K562 (cell line): ENCODE measurements around the gene SVBP. TPM values are rescaled to one million over a fixed set of nuclear protein-coding genes. Genes with fewer than 3 reads are reported as not detected.

ENCODE experiments used
- FOXA3 ChIP-seq, 2 experiments: fragments of 450-650 bp in 1 of 2; sonication (generic) in 1 of 2; formaldehyde crosslinking; IDR thresholded peaks in 1 of 2; conservative IDR thresholded peaks in 1 of 2; 2 replicates each; pipeline versions ENCODE4 v1.4.0 to v1.8.0; 2020 to 2022; ENCODE audit warnings: mild to moderate bottlenecking in 2 of 2, missing genetic modification reagents in 1 of 2
- HNRNPK ChIP-seq: fragments of 200-400 bp; formaldehyde crosslinking; IDR thresholded peaks from one replicate; pipeline ENCODE4 v1.6.1; 2018; ENCODE audit warnings: mild to moderate bottlenecking, low read depth, low read length; ENCODE audit not compliant: poor library complexity, severe bottlenecking
- NELFE ChIP-seq: IDR thresholded peaks from 2 replicates; pipeline ENCODE4 v1.6.1; 2011; ENCODE audit warnings: mild to moderate bottlenecking; ENCODE audit not compliant: insufficient read depth, insufficient read length
- NFATC3 ChIP-seq: fragments of 450-650 bp; IDR thresholded peaks from 2 replicates; pipeline ENCODE4 v1.6.1; 2017; ENCODE audit warnings: mild to moderate bottlenecking
- POLR2AphosphoS2 ChIP-seq: IDR thresholded peaks from 2 replicates; pipeline ENCODE4 v1.6.1; 2012; ENCODE audit warnings: low read length, improper control_type of control experiment
- SETDB1 ChIP-seq: IDR thresholded peaks from one replicate; pipeline ENCODE4 v1.6.1; 2012; ENCODE audit warnings: low read length, control low read depth, inconsistent platforms
- THRB ChIP-seq: fragments of 450-650 bp; formaldehyde crosslinking; conservative IDR thresholded peaks from 2 replicates; pipeline ENCODE4 v1.4.0; 2022; ENCODE audit warnings: mild to moderate bottlenecking, missing genetic modification characterization
- ZC3H11A ChIP-seq: IDR thresholded peaks from 2 replicates; pipeline ENCODE4 v1.6.1; 2012; ENCODE audit warnings: low read depth, low read length, improper control_type of control experiment
- ZNF212 ChIP-seq: fragments of 450-650 bp; formaldehyde crosslinking; IDR thresholded peaks from 2 replicates; pipeline ENCODE4 v1.4.0; 2020; ENCODE audit warnings: mild to moderate bottlenecking
- ZNF224 ChIP-seq: sonication (generic); formaldehyde crosslinking; IDR thresholded peaks from 2 replicates; pipeline ENCODE4 v1.8.0; 2022; ENCODE audit warnings: mild to moderate bottlenecking, missing genetic modification reagents
- polyA plus RNA-seq, 8 experiments: library from polyadenylated mRNA; depleted of rRNA in 4 of 8; stranded (reverse) in 5 of 8; unstranded in 3 of 8; fragments of >200 nt; fragmentation: Nextera tagmentation in 2 of 8; fragmentation: Illumina TruSeq in 1 of 8; extraction: Ambion mirVana in 2 of 8; extraction: Trizol in 1 of 8; gene quantifications; 2 replicates each; pipeline versions ENCODE4 v1.2.1 to v1.2.3, GENCODE V29; 2011 to 2014; ENCODE audit warnings: inconsistent platforms in 1 of 8, missing spikeins in 1 of 8
- total RNA-seq, 7 experiments: library from RNA; depleted of rRNA in 6 of 7; stranded (reverse); fragments of >200 nt in 6 of 7; fragmentation: Illumina TruSeq in 2 of 7; extraction: Trizol in 2 of 7; gene quantifications; 2 replicates each; pipeline versions ENCODE4 v1.2.1 to v1.2.3, GENCODE V29; 2011 to 2021; ENCODE audit warnings: low replicate concordance in 1 of 7
- TF ChIP-seq, protein P1 (sequence below): fragments of 150-350 bp; conservative IDR thresholded peaks from 2 replicates; pipeline ENCODE4 v1.6.1; 2014; ENCODE audit warnings: low read length
- TF ChIP-seq, protein P2 (sequence below): fragments of 450-650 bp; IDR thresholded peaks from 2 replicates; pipeline ENCODE4 v1.6.1; 2017; ENCODE audit warnings: antibody characterized with exemption, mild to moderate bottlenecking
- TF ChIP-seq, protein P3 (sequence below): sonication (generic); formaldehyde crosslinking; IDR thresholded peaks from 2 replicates; pipeline ENCODE4 v1.8.1; 2023; ENCODE audit warnings: mild to moderate bottlenecking, missing genetic modification reagents, moderate library complexity
- TF ChIP-seq, protein P4 (sequence below): fragments of 250-450 bp; sonication (Bioruptor Pico); IDR thresholded peaks from 2 replicates; pipeline ENCODE4 v1.5.0; 2021; ENCODE audit warnings: mild to moderate bottlenecking, moderate library complexity

The SVBP gene
- total and polyA plus RNA-seq, 9 of the 15 experiments (the other 6 are each of a cell fraction or from before 2014, with no cell fraction given): 31.7 to 49.7 (median 40.0) TPM

DNA sequence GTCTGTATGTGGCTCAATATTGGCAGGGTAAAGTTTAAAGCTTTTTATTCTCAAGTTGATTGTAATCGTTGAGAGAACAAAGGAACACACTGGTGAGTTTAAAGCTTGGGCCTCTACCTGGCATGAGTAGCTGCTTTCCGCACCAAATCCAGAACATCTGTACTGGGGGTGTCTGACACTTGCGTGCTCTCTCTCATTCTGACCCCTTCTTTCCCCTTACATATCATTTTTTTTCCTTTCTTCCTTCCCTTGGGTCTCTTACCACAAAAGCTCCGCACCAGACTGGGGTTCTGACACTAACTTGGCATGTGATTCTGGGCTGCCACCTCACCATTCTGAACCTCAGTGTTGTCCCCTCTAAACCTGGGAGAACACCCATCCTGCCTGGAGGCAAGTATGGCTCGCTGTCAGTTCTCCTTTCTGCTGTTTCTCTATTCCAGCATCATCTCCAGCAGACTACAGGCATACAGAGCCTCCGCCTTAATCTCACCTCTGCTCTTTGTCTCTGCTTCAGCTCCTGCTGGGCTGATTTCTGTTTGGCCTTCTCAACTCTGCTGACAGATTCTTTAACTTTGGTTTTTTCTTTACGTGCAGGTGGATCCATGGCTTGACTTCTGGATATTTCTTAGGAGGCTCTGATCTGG, 1.1 kb downstream of the SVBP start (continued):
- no peak for TF ChIP-seq THRB (CRISPR knock-in tag)
- no peak for TF ChIP-seq ZNF212 (CRISPR knock-in tag)
- TF ChIP-seq NELFE: no peak
- TF ChIP-seq NFATC3: no peak
- TF ChIP-seq POLR2AphosphoS2: no peak
- TF ChIP-seq, protein P1, sequence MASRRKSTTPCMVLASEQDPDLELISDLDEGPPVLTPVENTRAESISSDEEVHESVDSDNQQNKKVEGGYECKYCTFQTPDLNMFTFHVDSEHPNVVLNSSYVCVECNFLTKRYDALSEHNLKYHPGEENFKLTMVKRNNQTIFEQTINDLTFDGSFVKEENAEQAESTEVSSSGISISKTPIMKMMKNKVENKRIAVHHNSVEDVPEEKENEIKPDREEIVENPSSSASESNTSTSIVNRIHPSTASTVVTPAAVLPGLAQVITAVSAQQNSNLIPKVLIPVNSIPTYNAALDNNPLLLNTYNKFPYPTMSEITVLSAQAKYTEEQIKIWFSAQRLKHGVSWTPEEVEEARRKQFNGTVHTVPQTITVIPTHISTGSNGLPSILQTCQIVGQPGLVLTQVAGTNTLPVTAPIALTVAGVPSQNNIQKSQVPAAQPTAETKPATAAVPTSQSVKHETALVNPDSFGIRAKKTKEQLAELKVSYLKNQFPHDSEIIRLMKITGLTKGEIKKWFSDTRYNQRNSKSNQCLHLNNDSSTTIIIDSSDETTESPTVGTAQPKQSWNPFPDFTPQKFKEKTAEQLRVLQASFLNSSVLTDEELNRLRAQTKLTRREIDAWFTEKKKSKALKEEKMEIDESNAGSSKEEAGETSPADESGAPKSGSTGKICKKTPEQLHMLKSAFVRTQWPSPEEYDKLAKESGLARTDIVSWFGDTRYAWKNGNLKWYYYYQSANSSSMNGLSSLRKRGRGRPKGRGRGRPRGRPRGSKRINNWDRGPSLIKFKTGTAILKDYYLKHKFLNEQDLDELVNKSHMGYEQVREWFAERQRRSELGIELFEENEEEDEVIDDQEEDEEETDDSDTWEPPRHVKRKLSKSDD: no peak
- TF ChIP-seq, protein P2, sequence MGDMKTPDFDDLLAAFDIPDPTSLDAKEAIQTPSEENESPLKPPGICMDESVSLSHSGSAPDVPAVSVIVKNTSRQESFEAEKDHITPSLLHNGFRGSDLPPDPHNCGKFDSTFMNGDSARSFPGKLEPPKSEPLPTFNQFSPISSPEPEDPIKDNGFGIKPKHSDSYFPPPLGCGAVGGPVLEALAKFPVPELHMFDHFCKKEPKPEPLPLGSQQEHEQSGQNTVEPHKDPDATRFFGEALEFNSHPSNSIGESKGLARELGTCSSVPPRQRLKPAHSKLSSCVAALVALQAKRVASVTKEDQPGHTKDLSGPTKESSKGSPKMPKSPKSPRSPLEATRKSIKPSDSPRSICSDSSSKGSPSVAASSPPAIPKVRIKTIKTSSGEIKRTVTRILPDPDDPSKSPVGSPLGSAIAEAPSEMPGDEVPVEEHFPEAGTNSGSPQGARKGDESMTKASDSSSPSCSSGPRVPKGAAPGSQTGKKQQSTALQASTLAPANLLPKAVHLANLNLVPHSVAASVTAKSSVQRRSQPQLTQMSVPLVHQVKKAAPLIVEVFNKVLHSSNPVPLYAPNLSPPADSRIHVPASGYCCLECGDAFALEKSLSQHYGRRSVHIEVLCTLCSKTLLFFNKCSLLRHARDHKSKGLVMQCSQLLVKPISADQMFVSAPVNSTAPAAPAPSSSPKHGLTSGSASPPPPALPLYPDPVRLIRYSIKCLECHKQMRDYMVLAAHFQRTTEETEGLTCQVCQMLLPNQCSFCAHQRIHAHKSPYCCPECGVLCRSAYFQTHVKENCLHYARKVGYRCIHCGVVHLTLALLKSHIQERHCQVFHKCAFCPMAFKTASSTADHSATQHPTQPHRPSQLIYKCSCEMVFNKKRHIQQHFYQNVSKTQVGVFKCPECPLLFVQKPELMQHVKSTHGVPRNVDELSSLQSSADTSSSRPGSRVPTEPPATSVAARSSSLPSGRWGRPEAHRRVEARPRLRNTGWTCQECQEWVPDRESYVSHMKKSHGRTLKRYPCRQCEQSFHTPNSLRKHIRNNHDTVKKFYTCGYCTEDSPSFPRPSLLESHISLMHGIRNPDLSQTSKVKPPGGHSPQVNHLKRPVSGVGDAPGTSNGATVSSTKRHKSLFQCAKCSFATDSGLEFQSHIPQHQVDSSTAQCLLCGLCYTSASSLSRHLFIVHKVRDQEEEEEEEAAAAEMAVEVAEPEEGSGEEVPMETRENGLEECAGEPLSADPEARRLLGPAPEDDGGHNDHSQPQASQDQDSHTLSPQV: 0 out of 2 replicates have a peak, but pooled peaks have one; percentile 32
- TF ChIP-seq, protein P3, sequence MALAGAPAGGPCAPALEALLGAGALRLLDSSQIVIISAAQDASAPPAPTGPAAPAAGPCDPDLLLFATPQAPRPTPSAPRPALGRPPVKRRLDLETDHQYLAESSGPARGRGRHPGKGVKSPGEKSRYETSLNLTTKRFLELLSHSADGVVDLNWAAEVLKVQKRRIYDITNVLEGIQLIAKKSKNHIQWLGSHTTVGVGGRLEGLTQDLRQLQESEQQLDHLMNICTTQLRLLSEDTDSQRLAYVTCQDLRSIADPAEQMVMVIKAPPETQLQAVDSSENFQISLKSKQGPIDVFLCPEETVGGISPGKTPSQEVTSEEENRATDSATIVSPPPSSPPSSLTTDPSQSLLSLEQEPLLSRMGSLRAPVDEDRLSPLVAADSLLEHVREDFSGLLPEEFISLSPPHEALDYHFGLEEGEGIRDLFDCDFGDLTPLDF (CRISPR knock-in tag): 0 out of 2 replicates have a peak, but pooled peaks have one; percentile 54
- TF ChIP-seq HNRNPK: no peak
- no peak for TF ChIP-seq SETDB1
- TF ChIP-seq, protein P4, sequence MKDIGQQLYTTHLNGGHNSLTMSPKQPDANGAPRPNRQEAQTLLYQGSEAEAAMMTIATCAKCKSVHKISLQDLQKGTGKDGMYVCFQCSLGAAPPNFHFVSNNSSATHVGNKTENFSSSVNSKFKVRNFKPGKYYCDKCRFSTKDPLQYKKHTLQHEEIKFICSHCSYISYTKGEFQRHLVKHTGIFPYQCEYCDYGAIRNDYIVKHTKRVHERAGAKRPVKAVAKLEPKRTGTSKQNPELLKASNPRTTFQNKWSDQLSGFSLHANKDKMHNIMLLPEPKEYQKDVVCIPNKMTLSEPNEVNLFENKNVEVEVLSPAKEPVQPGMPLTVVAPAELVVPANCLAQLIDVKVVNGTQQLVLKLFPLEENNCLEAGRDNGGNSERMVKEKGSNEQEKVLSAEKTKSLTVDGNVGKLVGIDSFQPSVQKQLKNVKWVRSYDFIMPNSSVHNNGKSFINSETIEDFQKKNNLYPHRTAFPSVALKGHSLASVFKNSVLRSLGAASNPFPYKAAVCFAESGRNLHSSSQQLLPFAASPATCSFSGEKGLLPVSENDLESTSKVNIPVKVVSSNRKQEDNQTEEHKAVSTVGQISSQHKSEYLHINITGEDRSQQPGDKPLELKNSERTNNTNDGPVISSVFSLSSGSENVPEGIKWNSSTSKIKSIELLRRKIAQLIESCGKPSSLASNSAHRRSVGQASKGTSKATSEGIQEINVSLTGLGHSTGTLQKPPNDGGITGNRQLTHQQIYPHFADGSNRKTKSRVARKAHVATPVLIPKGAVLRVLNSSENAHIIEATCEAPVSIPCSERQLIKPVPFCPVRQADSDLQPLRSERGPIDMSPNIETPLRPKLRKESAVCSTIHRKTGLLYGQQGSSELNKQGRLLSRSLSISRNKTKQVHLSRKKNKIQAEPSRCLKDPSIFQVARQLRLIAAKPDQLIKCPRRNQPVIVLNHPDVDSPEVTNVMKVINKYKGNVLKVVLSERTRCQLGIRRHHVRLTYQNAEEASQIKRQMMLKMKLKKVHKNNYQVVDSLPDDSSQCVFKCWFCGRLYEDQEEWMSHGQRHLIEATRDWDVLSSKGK (CRISPR knock-in tag): no peak
- no peak for TF ChIP-seq ZC3H11A
- TF ChIP-seq ZNF224 (CRISPR knock-in tag): no peak
- TF ChIP-seq FOXA3 (CRISPR knock-in tag; conservative IDR thresholded peaks at IDR 0.05 in 1 of 2, IDR thresholded peaks at IDR 0.05 in 1 of 2): no peak
